HAP-1 (cell line): Measurements from ENCODE around the gene PCDH8.

Experiments used
- DNase-seq, 2 experiments: peaks; one replicate each; pipeline ENCODE4 v3.0.0-alpha.2; 2016 to 2020; ENCODE audit warnings: low spot score in 2 of 2
- H3K27me3 ChIP-seq: fragments of 250-450 bp; sonication (Bioruptor Pico); 2 replicates; pipeline ENCODE4 v1.5.1; 2020; ENCODE audit warnings: low read depth, mild to moderate bottlenecking, moderate library complexity
- H3K36me3 ChIP-seq: fragments of 250-450 bp; sonication (Bioruptor Pico); replicated peaks from 2 replicates; pipeline ENCODE4 v1.5.1; 2020; ENCODE audit warnings: mild to moderate bottlenecking
- H3K4me1 ChIP-seq: fragments of 250-450 bp; sonication (Bioruptor Pico); 2 replicates; pipeline ENCODE4 v1.5.1; 2020; ENCODE audit warnings: mild to moderate bottlenecking
- H3K4me3 ChIP-seq: fragments of 250-450 bp; sonication (Bioruptor Pico); 2 replicates; pipeline ENCODE4 v1.5.1; 2020; ENCODE audit warnings: mild to moderate bottlenecking, moderate library complexity
- H3K9me3 ChIP-seq: fragments of 250-450 bp; sonication (Bioruptor Pico); 2 replicates; pipeline ENCODE4 v1.5.1; 2020; ENCODE audit warnings: mild to moderate bottlenecking, moderate library complexity
- in situ Hi-C: fragments of 300-500 bp; cut with MboI; formaldehyde crosslinking; loops from 3 replicates; pipeline ENCODE4 v1.14.3; 2020; ENCODE audit warnings: low sequenced_read_pairs, inconsistent platforms, mixed read lengths

The PCDH8 gene, protein sequence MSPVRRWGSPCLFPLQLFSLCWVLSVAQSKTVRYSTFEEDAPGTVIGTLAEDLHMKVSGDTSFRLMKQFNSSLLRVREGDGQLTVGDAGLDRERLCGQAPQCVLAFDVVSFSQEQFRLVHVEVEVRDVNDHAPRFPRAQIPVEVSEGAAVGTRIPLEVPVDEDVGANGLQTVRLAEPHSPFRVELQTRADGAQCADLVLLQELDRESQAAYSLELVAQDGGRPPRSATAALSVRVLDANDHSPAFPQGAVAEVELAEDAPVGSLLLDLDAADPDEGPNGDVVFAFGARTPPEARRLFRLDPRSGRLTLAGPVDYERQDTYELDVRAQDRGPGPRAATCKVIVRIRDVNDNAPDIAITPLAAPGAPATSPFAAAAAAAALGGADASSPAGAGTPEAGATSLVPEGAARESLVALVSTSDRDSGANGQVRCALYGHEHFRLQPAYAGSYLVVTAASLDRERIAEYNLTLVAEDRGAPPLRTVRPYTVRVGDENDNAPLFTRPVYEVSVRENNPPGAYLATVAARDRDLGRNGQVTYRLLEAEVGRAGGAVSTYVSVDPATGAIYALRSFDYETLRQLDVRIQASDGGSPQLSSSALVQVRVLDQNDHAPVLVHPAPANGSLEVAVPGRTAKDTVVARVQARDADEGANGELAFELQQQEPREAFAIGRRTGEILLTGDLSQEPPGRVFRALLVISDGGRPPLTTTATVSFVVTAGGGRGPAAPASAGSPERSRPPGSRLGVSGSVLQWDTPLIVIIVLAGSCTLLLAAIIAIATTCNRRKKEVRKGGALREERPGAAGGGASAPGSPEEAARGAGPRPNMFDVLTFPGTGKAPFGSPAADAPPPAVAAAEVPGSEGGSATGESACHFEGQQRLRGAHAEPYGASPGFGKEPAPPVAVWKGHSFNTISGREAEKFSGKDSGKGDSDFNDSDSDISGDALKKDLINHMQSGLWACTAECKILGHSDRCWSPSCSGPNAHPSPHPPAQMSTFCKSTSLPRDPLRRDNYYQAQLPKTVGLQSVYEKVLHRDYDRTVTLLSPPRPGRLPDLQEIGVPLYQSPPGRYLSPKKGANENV

GRCh38 chr13:52848455-52849195 lies at the start of gene PCDH8:
PCDH8 (minus strand) TSS chr13:52848640; CDS start chr13:52848436, 204 bp downstream.
- no peak within 1 kb of the TSS for H3K4me3 ChIP-seq
- in situ Hi-C loops = no loop called here
- H3K4me1 ChIP-seq = peaks cover 15% of the 10 kb centered on the region
- peaks cover 28% of the 10 kb centered on the region for H3K27me3 ChIP-seq
- no peaks in the 10 kb centered on the region for H3K36me3 ChIP-seq
- no peaks in the 10 kb centered on the region for H3K9me3 ChIP-seq
- DNase-seq = peak in 1 of 2 experiments; percentile 71

- Histone ChIP-seq H3K4me3 (no peak overlapping the region), H3K36me3 (no peaks in the 10 kb centered on the region), H3K4me1 (no peaks in the 10 kb centered on the region; the same call in none of the 2 replicates), H3K27me3 (no peaks in the 10 kb centered on the region), H3K9me3 (no peaks in the 10 kb centered on the region)
- DNase-seq = peak; percentile 16 to 58
- in situ Hi-C loops = no loop called here
Measured at GRCh38 chr13:52896827-52897659, 48.6 kb upstream of the PCDH8 start.

DNA sequence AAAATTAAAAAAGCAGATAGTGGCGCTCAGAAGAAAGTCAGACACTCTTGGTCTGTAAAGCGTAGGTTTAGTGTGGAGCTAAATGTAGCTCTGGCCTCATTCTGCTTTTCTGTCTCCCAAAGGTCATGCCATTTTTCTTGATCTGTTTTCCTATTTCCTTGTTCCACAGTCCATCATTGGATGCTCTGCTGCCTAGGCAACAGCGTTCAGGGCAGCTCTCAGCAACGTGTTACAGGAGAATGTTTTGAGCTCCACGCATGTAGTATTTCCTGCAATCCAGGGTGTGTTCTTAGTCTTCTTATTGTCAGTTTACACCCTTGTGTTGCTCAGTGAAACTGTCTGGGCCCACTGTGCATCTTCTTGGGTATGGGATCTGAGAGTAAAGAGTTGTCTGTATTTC lies 46.0 kb upstream of the PCDH8 start:
- H3K9me3 ChIP-seq = no peaks in the 10 kb centered on the region
- DNase-seq = no peak
- in situ Hi-C loops = no loop called here
- no peaks in the 10 kb centered on the region for H3K36me3 ChIP-seq
- no peak overlapping the region for H3K4me3 ChIP-seq
- no peaks in the 10 kb centered on the region for H3K27me3 ChIP-seq
- no peaks in the 10 kb centered on the region; the same call in none of the 2 replicates for H3K4me1 ChIP-seq

- no peaks in the 10 kb centered on the region for H3K36me3 ChIP-seq
- in situ Hi-C loops = no loop called here
- no peaks in the 10 kb centered on the region; the same call in none of the 2 replicates for H3K4me1 ChIP-seq
- no peak overlapping the region for H3K4me3 ChIP-seq
- no peak for DNase-seq
- H3K27me3 ChIP-seq = no peaks in the 10 kb centered on the region
- no peaks in the 10 kb centered on the region for H3K9me3 ChIP-seq
Measured at GRCh38 chr13:52892925-52893324, 44.5 kb upstream of the PCDH8 start.

GRCh38 chr13:52891706-52892105 lies 43.3 kb upstream of the PCDH8 start:
- H3K36me3 ChIP-seq = no peaks in the 10 kb centered on the region
- no peak for DNase-seq
- H3K27me3 ChIP-seq = no peaks in the 10 kb centered on the region
- H3K4me1 ChIP-seq = peaks cover 6% of the 10 kb centered on the region
- in situ Hi-C loops = no loop called here
- H3K4me3 ChIP-seq = no peak overlapping the region
- H3K9me3 ChIP-seq = no peaks in the 10 kb centered on the region

- no peaks in the 10 kb centered on the region for H3K27me3 ChIP-seq
- no peaks in the 10 kb centered on the region for H3K36me3 ChIP-seq
- no peak overlapping the region for H3K4me3 ChIP-seq
- H3K4me1 ChIP-seq = peaks cover 19% of the 10 kb centered on the region
- H3K9me3 ChIP-seq = no peaks in the 10 kb centered on the region
- DNase-seq = no peak
- in situ Hi-C loops = no loop called here
Measured at GRCh38 chr13:52887165-52887564, 38.7 kb upstream of the PCDH8 start.

- H3K27me3 ChIP-seq = no peaks in the 10 kb centered on the region
- DNase-seq = no peak
- no peaks in the 10 kb centered on the region for H3K9me3 ChIP-seq
- H3K4me3 ChIP-seq = no peak overlapping the region
- in situ Hi-C loops = no loop called here
- H3K4me1 ChIP-seq = peaks cover 34% of the 10 kb centered on the region
- no peaks in the 10 kb centered on the region for H3K36me3 ChIP-seq
Measured at GRCh38 chr13:52885141-52885540, 36.7 kb upstream of the PCDH8 start.

- in situ Hi-C loops = no loop called here
- H3K27me3 ChIP-seq = no peaks in the 10 kb centered on the region
- DNase-seq = no peak
Measured at GRCh38 chr13:52884429-52885010, 36.1 kb upstream of the PCDH8 start.

DNA sequence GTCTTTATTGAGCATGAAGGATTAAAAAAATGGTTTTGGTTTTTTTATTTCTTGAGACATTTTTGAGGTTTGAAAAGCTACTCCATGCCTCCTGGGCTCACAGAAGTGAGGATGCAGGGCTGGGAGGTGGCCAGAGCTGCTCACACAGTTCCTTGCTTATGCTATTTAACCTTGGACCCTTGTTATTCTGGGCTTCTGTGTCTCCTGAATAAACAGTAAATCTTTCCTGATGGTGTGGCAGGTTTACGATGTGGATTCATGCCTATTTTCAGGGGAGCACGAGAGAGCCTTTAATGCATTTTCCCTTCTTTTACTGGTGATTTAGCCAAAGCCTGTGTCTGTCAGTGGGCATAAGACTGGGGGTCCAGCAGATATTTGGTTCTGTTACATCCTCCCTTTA lies 34.3 kb upstream of the PCDH8 start:
- H3K27me3 ChIP-seq = no peaks in the 10 kb centered on the region
- DNase-seq = peak; percentile 50 to 52
- peaks cover 39% of the 10 kb centered on the region for H3K4me1 ChIP-seq

More at GRCh38 chr13:52884429-52885010, 36.1 kb upstream of the PCDH8 start:
- H3K9me3 ChIP-seq = no peaks in the 10 kb centered on the region
- H3K4me3 ChIP-seq = no peak overlapping the region
- peaks cover 39% of the 10 kb centered on the region for H3K4me1 ChIP-seq
- H3K36me3 ChIP-seq = no peaks in the 10 kb centered on the region

DNA sequence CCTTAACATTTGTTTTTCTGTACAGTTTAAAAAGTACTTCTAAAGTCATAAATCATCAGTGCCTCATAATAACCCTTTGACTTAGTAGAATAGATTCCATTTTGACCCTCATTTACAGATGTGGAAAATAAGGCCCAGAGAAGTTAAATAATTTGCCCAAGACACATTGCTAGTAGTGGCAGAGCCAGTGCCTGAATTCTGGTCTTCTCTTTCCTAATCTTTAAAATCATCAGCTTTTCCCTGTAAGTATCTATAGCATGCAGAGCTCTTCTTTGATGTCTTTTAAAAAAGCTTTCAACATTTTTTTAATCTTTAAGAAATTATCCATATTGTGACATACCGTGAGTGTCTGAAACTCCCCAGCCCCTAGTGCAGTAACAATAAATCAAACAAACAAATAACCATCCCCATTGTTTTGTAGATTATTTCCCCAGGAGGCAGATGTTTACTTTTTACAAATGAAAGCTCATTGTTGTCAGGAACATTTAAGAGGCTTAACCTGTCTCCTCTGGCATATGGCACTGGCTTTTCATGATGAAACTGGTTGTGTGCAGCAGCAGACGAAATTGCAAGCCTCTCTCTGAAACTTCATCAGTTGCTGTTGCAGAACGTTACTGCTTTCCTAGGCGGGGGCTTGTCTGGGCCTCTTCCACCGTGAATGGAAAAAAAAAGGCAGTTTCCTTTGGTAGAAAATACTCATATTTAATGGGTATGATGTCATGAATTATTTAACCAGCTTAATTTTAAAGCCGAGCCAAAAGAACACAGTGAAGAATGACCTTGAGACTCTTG lies 31.7 kb upstream of the PCDH8 start:
- no peaks in the 10 kb centered on the region for H3K9me3 ChIP-seq

More for the DNA sequence above, 34.3 kb upstream of the PCDH8 start:
- in situ Hi-C loops = no loop called here
- no peaks in the 10 kb centered on the region for H3K36me3 ChIP-seq
- no peaks in the 10 kb centered on the region for H3K9me3 ChIP-seq
- no peak overlapping the region for H3K4me3 ChIP-seq

DNA sequence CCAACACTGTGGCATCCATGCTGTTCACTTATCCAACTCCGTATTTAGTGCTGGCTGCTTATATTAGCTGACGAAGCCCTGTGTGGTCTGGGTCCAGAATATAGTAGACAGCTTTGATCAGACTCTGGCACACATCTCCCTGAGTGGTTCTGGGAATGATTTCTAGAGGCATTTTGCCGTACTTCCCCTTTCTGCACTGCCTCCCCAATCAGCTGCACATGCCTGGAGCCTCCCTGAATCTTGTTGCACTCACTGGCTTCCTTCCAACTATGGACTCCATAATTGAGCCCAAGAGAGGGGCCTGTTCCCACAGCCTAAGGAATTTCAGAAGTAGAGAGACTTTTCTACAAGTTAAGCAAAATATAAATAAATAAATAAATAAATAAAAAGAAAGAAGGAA lies 30.4 kb upstream of the PCDH8 start:
- no peak for DNase-seq
- no peaks in the 10 kb centered on the region for H3K36me3 ChIP-seq
- H3K4me3 ChIP-seq = no peak overlapping the region
- peaks cover 32% of the 10 kb centered on the region for H3K4me1 ChIP-seq
- in situ Hi-C loops = no loop called here
- no peaks in the 10 kb centered on the region for H3K27me3 ChIP-seq
- H3K9me3 ChIP-seq = no peaks in the 10 kb centered on the region

More for the DNA sequence above, 31.7 kb upstream of the PCDH8 start:
- no peaks in the 10 kb centered on the region for H3K36me3 ChIP-seq
- DNase-seq = peak; percentile 72 to 93
- no peak overlapping the region for H3K4me3 ChIP-seq
- in situ Hi-C loops = no loop called here
- H3K27me3 ChIP-seq = no peaks in the 10 kb centered on the region
- peaks cover 32% of the 10 kb centered on the region for H3K4me1 ChIP-seq
